Hematopoietic multipotent progenitor cell treated with erythropoietin and hydrocortisone succinate and interleukin-3 and kit ligand, for 8 days (in vitro differentiated cells): Measurements from ENCODE around the gene BTNL8.

ENCODE experiments used
- DNase-seq: peaks from one replicate; pipeline ENCODE4 v3.0.0-alpha.2; 2015

The BTNL8 gene, protein sequence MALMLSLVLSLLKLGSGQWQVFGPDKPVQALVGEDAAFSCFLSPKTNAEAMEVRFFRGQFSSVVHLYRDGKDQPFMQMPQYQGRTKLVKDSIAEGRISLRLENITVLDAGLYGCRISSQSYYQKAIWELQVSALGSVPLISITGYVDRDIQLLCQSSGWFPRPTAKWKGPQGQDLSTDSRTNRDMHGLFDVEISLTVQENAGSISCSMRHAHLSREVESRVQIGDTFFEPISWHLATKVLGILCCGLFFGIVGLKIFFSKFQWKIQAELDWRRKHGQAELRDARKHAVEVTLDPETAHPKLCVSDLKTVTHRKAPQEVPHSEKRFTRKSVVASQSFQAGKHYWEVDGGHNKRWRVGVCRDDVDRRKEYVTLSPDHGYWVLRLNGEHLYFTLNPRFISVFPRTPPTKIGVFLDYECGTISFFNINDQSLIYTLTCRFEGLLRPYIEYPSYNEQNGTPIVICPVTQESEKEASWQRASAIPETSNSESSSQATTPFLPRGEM

DNA sequence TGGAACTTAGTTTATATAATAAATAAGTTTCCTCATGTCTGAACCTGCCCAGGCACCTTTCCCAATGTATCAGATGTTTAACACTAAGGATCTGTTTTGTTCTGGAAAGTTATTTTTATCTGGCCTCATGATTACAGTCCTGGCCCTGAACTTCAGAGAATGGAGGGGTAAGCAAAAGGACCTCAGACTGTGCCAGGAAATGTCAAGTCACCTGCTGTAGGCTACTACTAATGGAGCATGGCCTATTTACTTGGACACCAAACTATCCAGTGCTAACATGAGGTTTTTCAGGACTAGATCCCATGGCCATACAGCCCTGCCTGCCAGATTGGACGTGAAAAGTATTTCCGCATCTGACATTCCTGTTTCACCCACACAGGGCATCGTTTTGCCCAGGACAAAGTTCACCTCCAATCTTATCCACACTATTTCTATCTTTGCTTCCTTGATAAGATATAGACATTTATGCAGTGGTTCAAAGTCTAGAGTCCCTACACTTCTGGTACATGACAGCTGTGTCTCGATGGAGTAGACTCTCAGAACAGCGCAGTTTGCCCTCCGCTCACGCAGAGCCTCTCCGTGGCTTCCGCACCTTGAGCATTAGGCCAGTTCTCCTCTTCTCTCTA is at the start of gene BTNL8:
TSS of gene BTNL8 (plus strand) at position 539 of the 626 bp plus-strand sequence. CDS start 152 bp downstream, outside the sequence.
- DNase-seq, result no peak

DNA sequence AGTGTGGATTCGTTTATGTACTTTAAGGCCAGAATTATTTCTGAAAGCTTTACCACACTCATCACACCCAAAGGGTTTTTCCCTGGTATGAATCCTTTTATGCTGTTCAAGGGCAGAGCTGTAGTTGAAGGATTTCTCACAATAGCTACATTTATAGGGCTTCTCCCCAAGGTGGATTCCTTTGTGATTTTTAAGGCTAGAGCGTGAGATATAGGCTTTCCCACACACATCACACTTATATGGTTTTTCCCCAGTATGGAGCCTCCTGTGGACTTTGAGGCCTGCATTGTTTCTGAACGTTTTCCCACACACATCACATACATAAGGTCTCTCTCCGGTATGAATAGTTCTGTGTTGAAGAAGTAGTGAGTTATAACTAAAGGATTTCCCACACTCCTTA is 49.1 kb upstream of the BTNL8 start:
- DNase-seq, result no peak

DNA sequence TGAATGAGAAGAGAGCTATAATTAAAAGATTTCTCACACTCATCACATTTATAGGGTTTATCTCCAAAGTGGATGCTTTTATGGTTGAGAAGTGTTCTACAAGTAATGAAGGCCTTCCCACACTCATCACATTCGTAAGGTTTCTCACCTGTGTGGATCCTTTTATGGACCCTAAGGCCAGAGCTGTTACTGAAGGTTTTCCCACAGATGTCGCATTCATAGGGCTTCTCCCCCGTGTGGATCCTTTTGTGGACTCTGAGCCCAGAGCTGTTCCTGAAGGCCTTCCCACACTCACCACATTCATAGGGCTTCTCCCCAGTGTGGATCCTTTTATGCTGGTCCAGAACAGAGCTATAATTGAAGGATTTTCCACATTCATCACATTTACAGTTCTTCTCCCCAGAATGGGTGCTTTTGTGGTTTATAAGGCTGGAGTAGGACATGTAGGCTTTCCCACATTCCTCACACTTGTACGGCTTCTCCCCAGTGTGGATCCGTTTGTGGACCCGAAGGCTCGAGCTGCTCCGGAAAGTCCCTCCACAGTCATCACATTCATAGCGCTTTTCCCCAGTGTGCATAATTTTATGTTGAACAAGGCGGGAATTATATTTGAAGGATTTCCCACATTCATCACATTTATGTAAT is 48.4 kb upstream of the BTNL8 start:
- DNase-seq, result no peak

DNA sequence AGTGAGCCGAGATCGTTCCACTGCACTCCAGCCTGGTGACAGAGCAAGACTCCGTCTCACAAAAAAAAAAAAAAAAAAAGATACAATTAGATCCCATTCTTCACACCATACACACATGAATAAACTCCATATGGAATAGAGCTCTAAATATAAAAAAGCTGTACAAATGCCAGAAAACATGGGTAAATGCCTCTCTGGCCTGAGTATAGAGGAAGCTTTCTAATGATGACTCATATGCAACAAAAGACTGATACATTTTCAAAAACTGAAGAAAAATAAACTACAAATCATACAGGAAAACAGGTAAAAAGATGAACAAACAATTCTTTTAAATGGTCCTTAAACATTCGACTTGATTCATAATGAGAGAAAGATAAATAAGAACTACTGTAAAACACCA is 46.5 kb upstream of the BTNL8 start:
- no peak for DNase-seq

DNA sequence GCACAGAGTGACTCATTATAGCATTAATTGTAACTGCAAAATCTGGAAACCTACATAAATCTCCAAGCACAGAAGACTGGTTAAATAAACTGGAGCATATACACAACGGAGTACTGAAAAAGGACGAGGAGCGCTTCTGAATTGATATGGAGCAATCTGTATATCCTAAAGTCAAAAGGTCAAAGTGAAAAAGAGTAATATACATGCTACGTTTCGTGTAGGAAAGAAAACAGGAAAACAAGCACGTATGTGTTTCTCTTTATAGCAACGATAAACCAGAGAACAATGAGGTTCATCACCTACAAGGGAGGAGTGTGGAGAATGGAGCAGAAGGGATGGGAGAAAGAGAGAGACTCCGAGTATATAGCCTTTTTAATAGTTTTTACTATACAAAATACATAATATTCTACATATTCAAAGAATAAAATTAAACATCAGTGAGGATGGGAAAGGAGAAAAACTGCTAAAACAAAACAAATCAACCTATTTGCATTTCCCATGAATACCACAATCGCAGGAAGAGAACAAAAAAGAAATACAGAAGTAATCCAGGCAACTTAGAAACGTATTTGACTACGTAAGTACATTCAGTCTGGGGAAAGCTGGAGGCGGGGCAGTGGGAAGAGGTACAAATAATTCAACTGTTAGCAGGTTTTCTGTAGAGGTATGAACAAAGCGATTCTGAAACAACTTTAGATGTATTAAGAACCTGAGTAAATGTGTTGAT is 45.7 kb upstream of the BTNL8 start:
- no peak for DNase-seq

DNA sequence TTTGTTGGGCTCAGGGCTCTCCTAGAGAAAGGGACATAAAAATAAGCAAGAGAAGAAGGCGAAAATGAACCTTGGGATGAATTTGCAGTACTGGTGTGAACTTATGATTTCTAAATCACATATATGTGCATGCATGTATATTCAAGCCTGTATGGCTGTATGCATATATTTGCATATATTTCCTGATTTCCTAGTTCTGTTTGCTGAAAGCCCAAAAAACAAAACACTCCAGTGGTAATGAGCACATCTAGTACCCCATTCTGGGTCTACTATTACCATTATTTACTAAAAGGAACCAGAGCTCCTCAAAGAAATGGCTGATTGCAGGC is 45.1 kb upstream of the BTNL8 start:
- DNase-seq, result no peak

DNA sequence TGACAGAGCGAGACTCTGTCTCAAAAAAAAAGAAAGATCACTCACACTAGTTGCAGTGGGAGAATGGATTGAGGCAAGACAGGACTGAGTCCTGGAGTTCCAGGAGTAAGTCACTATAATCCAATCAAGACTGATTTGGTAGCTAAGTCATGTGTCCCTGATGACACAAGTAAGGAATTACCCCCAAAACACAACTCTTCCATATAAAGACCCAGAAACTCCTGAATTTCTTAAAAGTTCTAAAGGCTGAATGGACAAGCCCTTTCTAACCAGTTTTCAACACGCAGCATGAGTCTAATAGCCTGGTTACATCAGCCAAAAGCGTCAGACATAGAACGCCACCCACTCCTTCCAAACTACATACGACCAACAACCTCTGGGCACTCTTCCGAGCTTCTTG is 40.4 kb upstream of the BTNL8 start:
- no peak for DNase-seq

DNA sequence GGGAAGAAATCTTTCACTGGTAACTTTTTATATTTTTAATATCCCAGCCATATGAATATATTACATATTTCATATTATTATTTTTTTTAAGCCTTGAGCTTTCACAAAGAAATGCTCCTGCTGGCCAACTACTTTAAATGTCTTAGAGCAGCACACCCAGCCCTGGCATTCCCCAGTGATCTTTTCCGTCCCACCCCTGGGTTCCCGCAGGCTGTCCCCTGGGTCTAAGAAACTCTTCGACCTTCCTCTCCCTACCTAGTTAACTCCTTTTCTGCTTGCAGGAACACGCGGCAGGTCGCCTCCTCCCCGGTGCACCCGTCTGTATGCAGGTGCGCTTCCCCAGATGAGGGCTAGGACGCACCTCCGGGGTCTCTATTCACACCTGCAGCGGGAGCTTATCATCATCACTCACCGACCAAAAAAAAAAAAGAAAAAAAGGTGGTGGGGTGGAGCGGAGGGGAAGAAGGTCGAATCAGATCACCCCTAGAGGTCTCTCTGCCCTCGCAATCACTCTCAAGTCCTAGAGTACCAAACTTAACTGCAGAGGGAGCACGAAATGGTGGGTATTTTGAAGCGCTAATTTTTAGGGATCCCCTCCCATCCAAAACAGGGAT is 38.6 kb upstream of the BTNL8 start:
- DNase-seq, result peak; percentile 81

DNA sequence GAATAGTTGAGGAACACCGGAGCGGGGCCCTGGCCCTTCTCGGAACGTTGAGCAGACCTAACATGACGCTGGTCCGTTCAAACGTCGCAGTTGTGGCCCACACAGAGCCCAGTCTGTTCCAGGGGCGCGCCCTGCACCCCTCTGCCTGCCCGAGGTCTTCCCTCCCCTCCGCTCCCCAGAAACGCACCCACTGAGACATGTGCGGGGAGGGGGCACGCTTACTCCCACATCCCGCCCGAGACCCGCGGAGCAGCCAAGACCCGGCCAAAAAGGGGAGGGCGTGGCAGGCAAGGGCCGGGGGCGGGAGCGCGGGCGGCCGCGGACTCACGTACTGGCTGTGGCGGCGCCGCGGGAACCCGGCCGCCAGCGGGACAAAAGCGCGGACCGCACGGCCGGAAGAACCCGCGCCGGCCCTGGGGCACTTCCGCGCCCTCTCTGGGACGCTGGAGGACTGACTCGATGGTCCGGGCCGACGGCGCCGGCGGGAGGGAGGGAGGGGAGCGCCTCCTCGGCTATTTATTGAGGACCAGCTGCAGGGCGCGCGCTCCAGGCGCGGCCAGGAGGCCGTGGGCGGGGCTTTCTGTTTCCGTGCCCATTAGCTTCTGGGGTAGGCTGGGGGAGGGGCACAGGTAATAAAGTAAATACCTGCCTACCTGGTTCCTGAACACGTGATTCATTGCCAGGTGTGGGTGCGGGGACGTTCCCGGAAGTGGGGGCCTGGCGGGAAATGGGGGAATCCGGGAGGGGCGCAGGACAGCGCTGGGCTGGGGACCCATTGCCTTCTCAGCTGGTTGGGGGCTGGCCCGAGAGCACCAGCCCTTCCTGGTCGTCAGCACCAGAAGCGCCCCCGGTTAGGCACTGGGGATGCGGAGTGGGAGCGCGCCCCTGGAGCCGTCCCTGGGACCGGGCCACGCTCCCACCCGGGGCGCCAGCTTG is 37.8 kb upstream of the BTNL8 start, which contains the start of gene ZFP62:
TSS of gene ZFP62 (minus strand) at position 390 of the 936 bp plus-strand sequence. CDS start at position 333, 57 bp downstream.
- peak; percentile 91 for DNase-seq

DNA sequence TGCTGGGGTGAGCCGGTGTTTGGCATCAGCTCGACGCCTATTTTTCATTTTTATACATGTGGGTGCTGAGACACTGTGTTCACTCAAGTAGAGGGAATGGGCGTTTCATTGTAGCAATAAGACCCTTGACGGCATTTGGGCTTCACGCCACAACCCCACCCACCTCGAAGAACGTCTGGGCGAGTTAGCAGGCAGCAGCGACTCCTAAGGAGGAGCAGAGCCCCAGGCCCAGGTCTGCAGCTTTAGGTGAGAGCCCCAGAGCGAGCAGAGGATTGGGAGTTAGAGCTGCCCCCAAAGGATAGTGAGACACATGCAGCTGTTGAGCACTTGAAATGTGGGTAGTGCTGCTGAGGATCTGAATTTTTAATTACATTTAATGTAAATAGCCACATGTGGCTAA is 36.3 kb upstream of the BTNL8 start:
- no peak for DNase-seq

DNA sequence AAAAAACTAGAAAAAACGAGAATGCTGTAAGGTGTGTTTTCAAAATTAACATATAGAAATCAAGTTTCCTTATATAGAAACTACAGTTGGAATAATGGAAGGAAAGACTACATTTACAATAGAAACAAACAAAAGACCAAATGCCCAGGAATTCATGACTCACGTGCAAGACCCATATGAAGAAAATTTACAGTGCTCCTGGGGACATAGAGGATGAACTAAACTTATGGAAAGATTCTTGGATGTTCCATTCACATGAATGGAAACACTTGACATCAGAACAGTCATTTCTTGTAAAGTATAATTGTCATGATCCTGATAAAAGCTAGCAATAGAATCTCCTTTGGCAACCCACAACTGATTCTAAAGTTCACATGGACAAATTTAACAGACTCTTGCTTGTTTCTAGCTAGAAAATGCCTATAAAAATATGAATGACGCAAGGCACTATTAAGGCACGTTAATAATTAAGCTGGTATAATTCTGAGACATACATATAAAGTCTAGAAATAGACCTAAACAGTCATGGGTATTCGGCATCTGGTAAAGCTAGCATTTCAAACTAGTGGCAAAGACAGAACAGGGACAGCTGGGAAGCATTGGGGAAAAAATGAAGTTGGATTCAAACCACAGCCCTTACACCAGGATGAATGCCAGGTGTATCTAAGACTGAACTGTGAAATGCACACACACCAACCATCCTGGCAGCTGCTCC is 32.8 kb upstream of the BTNL8 start:
- DNase-seq, result no peak

DNA sequence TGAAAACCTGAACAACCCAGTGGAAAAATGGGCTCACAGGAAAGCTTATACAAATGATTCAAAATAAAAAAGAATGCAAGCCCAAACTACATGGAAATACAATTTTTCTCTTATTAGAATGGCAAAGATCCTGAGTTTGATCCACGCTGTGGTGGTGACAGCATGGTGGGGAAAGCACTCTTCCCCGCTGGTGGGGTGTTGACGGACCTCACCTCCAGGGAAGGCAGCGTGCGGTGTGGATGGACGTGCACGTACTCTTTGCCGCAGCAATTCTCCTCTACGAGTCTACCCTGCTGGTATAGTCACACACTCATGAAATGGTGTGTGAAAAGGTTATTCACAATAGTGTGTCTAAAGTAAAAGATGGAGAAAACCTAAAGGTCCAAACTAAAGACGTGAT is 32.0 kb upstream of the BTNL8 start:
- DNase-seq, result no peak

DNA sequence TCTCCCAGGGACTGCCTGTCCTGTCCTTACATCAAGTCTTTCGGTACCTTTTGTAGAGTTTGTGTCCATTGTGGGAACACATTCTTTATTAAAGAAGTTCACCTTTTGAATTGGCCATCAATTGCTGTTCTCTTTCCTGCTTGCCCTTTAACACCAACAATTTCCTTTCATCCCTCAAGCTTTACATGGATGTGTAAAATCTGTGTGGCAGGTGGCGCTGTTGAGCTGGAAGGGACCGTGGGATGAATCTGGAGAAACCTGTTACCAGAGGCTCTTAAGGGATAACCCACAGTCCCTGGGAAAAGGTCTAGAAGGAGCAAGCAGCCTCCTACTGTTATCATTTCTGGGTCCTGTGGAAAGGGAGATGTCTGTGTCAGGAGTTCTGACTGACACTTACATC is 30.0 kb upstream of the BTNL8 start:
- peak; percentile 83 for DNase-seq

DNA sequence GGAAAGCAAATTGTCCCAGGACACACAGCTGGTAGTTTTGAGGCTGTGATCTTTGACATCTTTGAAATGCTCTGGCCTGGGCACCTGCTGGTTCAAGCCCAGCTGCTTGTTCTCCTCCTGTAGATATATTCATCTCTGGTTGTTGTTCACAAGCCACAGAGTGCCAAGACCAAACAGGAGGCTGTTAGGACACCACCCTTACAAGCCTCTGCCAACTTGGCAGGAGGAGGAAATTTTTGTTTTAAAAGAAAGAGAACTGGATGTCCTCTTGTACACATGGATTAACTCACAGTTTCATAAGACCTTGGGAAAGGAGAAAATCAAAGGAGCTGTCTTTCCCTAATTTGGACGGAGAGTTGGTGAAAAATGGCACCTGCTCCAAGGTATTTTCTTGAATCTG is 29.4 kb upstream of the BTNL8 start:
- DNase-seq, result no peak

DNA sequence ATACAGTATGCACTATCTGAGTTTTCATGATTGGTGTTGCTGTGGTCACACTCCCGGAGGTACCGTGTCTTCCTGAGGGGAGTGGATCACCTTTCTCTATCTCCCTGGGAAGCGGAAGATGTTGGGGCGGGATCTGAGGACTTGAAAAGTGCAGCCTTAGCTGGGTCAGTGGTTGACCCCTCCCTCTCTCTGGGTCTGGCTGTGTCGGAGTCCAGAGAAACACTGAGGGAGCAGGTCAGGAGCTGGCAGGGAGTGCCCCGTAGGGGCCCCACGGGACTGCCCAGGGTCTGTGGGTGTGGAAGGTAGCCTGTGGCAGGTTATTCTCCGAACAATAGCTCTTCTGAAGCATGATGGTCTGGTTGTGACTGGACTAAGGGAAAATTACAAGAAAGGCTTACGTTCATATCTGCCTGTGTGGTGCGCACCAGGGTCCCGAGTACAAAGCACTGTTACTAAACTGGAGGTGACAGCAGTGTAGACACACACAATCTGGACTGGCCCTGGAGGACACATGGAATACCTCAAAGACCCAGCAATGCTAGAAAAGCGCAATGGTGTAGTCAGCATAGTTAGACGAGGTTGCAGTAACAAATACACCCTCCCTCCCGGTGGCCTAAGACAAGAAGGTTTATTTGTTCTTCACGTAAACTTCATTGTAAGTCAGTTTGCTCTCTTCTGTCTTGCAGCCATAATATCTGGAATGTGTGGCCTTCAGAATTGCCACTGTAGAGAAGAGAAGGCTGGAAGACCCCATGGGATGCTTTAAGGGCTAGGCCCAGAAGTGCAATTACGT is 28.5 kb upstream of the BTNL8 start:
- DNase-seq, result no peak

DNA sequence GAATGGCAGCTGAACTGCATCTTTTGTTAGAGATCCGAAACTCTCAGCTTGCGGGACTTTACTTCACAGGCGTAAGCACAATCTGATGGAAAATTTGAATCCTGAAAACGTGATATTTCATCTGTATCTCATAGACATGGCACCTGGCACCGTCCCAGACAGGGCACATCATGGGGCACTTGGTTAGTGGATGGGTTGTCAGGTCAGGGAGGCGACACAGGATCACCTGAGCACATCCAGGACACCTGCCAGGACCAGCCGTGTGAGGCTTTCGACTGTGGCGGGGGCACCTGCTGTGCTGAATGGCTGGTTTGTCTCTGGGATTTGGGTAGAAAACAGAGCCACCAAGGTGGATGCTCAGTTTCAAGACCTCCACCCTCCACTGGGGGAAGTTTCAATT is 26.5 kb upstream of the BTNL8 start:
- DNase-seq, result no peak

DNA sequence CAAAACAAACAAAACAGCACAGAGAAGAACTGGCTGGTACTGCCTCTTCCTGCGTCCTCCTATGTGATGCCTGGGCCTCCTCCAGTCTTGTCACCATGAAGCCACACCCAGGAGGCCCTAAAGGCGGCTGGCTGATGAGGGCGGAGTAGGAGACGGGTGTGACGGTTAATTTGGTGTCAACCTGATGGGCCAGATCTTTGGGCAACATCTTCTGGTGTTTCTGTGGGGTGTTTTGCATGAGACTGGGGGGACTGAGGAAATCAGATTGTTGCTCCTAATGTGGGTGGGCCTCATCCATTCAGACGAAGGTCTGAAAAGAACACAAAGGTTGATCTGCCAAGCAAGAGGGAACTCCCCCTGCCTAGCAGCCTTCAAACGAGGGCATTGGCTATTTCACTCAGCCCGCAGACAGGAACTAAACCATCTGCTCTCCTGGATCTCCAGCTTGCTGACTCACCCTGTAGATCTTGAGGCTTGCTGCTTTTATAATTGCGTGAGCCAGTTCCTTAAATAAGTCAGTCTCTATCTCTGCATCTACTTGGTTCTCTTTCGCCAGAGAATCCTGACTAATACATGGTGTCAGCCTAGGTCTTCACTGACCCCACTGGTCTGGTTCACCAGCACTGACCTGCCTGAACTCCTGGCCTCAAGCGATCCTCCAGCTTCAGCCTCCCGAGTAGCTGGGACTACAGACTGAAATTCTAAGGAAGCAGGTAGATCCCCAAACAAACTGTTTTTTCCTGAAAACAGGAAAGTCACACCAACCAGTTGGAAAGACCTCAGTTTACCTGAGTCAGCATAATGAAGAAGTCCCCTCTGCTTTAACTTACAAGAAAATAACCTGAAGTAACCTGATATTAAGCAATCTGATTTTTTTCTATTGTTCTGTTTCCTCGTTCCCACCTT is 25.1 kb upstream of the BTNL8 start:
- DNase-seq, result peak; percentile 89

DNA sequence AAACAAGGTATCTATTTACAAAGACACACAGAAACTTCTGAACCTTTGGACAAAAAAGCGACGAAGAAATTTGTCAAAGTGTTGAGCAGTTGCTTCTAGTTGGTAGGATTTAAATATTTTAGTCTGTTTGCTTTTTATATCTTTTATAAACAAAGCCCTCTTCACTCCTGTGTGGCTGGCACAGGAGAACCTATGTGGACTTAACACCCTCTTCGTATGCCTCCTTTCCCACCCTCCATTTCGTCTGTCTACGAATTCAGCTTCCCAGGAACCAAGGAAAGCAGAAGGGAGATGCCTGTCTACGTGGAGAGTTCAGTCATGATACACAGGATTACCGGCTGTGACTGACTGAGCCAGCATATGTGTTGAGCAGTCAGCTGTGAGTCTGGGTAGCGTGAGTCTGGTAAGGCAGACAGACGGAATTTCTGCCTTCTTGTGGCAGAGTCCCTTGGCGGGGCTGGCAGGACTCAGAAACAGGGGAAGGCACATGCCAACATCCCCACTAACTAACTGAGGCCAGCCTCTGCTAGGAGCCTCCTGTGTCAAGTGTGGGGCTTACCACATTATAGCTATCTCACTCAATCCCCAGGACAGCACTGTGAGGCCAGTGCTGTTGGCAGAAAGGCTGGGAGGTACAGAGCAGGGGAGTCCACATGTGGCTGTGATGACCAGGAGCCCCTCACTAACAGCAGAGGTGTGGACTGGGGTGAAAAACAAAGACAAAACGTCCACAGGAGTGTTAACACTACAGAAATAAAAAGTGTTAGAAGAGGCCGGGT is 24.0 kb upstream of the BTNL8 start:
- DNase-seq, result no peak
